Epidermal melanocyte (primary cell): ENCODE results near the gene FLOT2.
"Not testable (repeated sequence)": the region's sequence is repeated elsewhere in the genome, so short reads cannot be mapped to it uniquely, and the experiment has no call there.

Source experiments
- DNase-seq: peaks from one replicate; pipeline ENCODE4 v3.0.0; 2011; ENCODE audit warnings: low spot score; ENCODE audit not compliant: insufficient read length

Gene FLOT2

GRCh38 chr17:28846231-28846630 lies 51.3 kb downstream of the FLOT2 start:
- DNase-seq, result no peak

GRCh38 chr17:28843816-28844148 lies 53.8 kb downstream of the FLOT2 start:
- no peak for DNase-seq

GRCh38 chr17:28842282-28843012 lies 55.1 kb downstream of the FLOT2 start, which contains the start of gene FAM222B:
Gene FAM222B (minus strand): TSS chr17:28842790. CDS start chr17:28766667, 76,123 bp downstream.
- DNase-seq, result peak; percentile 98

GRCh38 chr17:28841901-28842281 lies 55.6 kb downstream of the FLOT2 start:
- DNase-seq, result no peak

GRCh38 chr17:28839221-28839620 lies 58.3 kb downstream of the FLOT2 start:
- DNase-seq, result no peak

GRCh38 chr17:28836541-28836940 lies 61.0 kb downstream of the FLOT2 start:
- not testable (repeated sequence) for DNase-seq

- no peak for DNase-seq
Measured at GRCh38 chr17:28834420-28834819, 63.1 kb downstream of the FLOT2 start.
